H1 (cell line): ENCODE data around the gene CFB. TPM values are rescaled to one million over a fixed set of nuclear protein-coding genes. Genes with fewer than 3 reads are reported as not detected.

ENCODE experiments used
- CTCF ChIA-PET: fragments of 300-600 bp; sonication (Branson Sonifier 250); formaldehyde crosslinking; loops from one replicate; lab custom pipeline; 2021; ENCODE audit not compliant: partially characterized antibody; lab: Charles Lee
- POLR2A ChIA-PET: fragments of 300-600 bp; sonication (Branson Sonifier 250); formaldehyde crosslinking; loops from one replicate; lab custom pipeline; 2021; ENCODE audit warnings: inconsistent platforms; ENCODE audit not compliant: partially characterized antibody; lab: Charles Lee
- DNase-seq, 2 experiments: peaks; one replicate each; pipeline versions ENCODE4 v3.0.0 to v3.0.0-alpha.2; 2010 to 2022; ENCODE audit warnings: low spot score in 2 of 2, low read depth in 1 of 2, mixed read lengths in 1 of 2
- FAIRE-seq: peaks from 2 replicates; lab custom pipeline; 2011; peaks lifted over from hg19 to GRCh38; lab: Jason Lieb, UNC
- H2AFZ ChIP-seq: 2 replicates; pipeline ENCODE4 v1.8.1; 2012; ENCODE audit warnings: low read length, inconsistent platforms
- H2AK5ac ChIP-seq: 2 replicates; pipeline ENCODE4 v1.6.1; 2013; ENCODE audit warnings: low read depth, low read length
- H2BK120ac ChIP-seq: replicated peaks from 2 replicates; pipeline ENCODE3; 2013; ENCODE audit warnings: low read depth, low read length, inconsistent platforms
- H2BK12ac ChIP-seq: 2 replicates; pipeline ENCODE4 v1.6.1; 2013; ENCODE audit warnings: low read depth, low read length
- H2BK15ac ChIP-seq: 2 replicates; pipeline ENCODE4 v1.6.1; 2013; ENCODE audit warnings: low read length
- H2BK20ac ChIP-seq: 2 replicates; pipeline ENCODE4 v1.6.1; 2013; ENCODE audit warnings: low read length
- H2BK5ac ChIP-seq: 2 replicates; pipeline ENCODE4 v1.6.1; 2013; ENCODE audit warnings: low read depth, low read length
- H3K14ac ChIP-seq: 2 replicates; pipeline ENCODE4 v1.6.1; 2013; ENCODE audit warnings: inconsistent platforms; ENCODE audit not compliant: insufficient read length
- H3K18ac ChIP-seq: 2 replicates; pipeline ENCODE4 v1.6.1; 2013; ENCODE audit warnings: low read length; ENCODE audit errors: extremely low read depth
- H3K23ac ChIP-seq: 2 replicates; pipeline ENCODE4 v1.6.1; 2013; ENCODE audit warnings: inconsistent platforms; ENCODE audit not compliant: insufficient read length
- H3K23me2 ChIP-seq: 2 replicates; pipeline ENCODE4 v1.6.1; 2013; ENCODE audit warnings: low read depth, low read length
- H3K27ac ChIP-seq: 2 replicates; pipeline ENCODE4 v1.6.1; 2011; ENCODE audit warnings: low read depth, low read length, inconsistent platforms
- H3K27me3 ChIP-seq, 4 experiments: replicated peaks in 1 of 4; 1 replicate in 1 of 4; 2 replicates in 3 of 4; pipeline versions ENCODE4 v1.6.1 to v1.8.1; 2011 to 2013; ENCODE audit warnings: low read length in 3 of 4, mild to moderate bottlenecking in 3 of 4, inconsistent platforms in 2 of 4, mixed read lengths in 2 of 4, moderate library complexity in 1 of 4; ENCODE audit not compliant: control insufficient read depth in 3 of 4, insufficient read depth in 3 of 4; ENCODE audit errors: extremely low read depth in 1 of 4
- H3K36me3 ChIP-seq, 4 experiments: 2 replicates each; pipeline versions ENCODE4 v1.6.1 to v1.8.1; 2011 to 2013; ENCODE audit warnings: mild to moderate bottlenecking in 4 of 4, low read length in 3 of 4, moderate library complexity in 2 of 4, control low read depth in 1 of 4, inconsistent platforms in 1 of 4; ENCODE audit not compliant: insufficient read depth in 4 of 4, control insufficient read depth in 2 of 4
- H3K4ac ChIP-seq: replicated peaks from 2 replicates; pipeline ENCODE3; 2013; ENCODE audit warnings: low read length, low read depth, mixed read lengths, inconsistent platforms; ENCODE audit not compliant: insufficient read length
- H3K4me1 ChIP-seq, 4 experiments: replicated peaks in 1 of 4; 1 replicate in 1 of 4; 2 replicates in 3 of 4; pipeline versions ENCODE4 v1.6.1 to v1.8.1; 2011 to 2013; ENCODE audit warnings: low read length in 3 of 4, inconsistent platforms in 2 of 4, mixed read lengths in 1 of 4; ENCODE audit not compliant: insufficient read depth in 4 of 4, control insufficient read depth in 3 of 4
- H3K4me2 ChIP-seq, 2 experiments: 2 replicates each; pipeline versions ENCODE4 v1.6.1 to v1.8.1; 2011 to 2013; ENCODE audit warnings: low read depth in 2 of 2, low read length in 2 of 2, control low read depth in 1 of 2, inconsistent platforms in 1 of 2, mild to moderate bottlenecking in 1 of 2; ENCODE audit not compliant: insufficient read depth in 1 of 2
- H3K4me3 ChIP-seq, 4 experiments: fragments of 200-600, 300-600 bp in 1 of 4; sonication (generic), shearing (Covaris generic), sonication (Bioruptor Twin) in 1 of 4; 2 replicates each; pipeline versions ENCODE4 v1.5.1 to v1.8.1; 2011 to 2016; ENCODE audit warnings: low read length in 4 of 4, low read depth in 3 of 4, control low read depth in 2 of 4, inconsistent platforms in 2 of 4, mild to moderate bottlenecking in 2 of 4, mixed read lengths in 1 of 4, moderate library complexity in 1 of 4; ENCODE audit not compliant: insufficient read depth in 2 of 4; ENCODE audit errors: extremely low read depth in 1 of 4
- H3K56ac ChIP-seq: replicated peaks from 2 replicates; pipeline ENCODE3; 2013; ENCODE audit warnings: low read depth, mild to moderate bottlenecking, mixed read lengths, low read length, inconsistent platforms; ENCODE audit not compliant: insufficient read length
- H3K79me1 ChIP-seq: 2 replicates; pipeline ENCODE4 v1.6.1; 2013; ENCODE audit warnings: low read depth, low read length, control low read depth
- H3K79me2 ChIP-seq, 2 experiments: 2 replicates each; pipeline versions ENCODE4 v1.6.1 to v1.8.1; 2012 to 2013; ENCODE audit warnings: low read length in 2 of 2, mild to moderate bottlenecking in 2 of 2, inconsistent platforms in 1 of 2; ENCODE audit not compliant: insufficient read depth in 2 of 2, control insufficient read depth in 1 of 2
- H3K9ac ChIP-seq, 4 experiments: replicated peaks in 1 of 4; 1 replicate in 1 of 4; 2 replicates in 3 of 4; pipeline versions ENCODE4 v1.6.1 to v1.8.1; 2011 to 2013; ENCODE audit warnings: low read depth in 3 of 4, low read length in 3 of 4, control low read depth in 2 of 4, mild to moderate bottlenecking in 2 of 4, moderate library complexity in 2 of 4, inconsistent platforms in 1 of 4; ENCODE audit errors: extremely low read depth in 1 of 4
- H3K9me3 ChIP-seq, 2 experiments: 2 replicates each; pipeline versions ENCODE4 v1.6.1 to v1.8.1; 2012 to 2013; ENCODE audit warnings: mild to moderate bottlenecking in 2 of 2, moderate library complexity in 2 of 2, control low read depth in 1 of 2, inconsistent platforms in 1 of 2, low read depth in 1 of 2, low read length in 1 of 2, mixed read lengths in 1 of 2; ENCODE audit not compliant: insufficient read depth in 2 of 2
- H4K20me1 ChIP-seq, 2 experiments: replicated peaks in 1 of 2; 2 replicates each; pipeline versions ENCODE3 to v1.8.1; 2011 to 2013; ENCODE audit warnings: inconsistent platforms in 2 of 2, low read length in 2 of 2, mild to moderate bottlenecking in 1 of 2; ENCODE audit not compliant: insufficient read depth in 2 of 2, control insufficient read depth in 1 of 2
- H4K5ac ChIP-seq: 2 replicates; pipeline ENCODE4 v1.6.1; 2013; ENCODE audit warnings: low read length, low read depth, mixed read lengths, inconsistent platforms; ENCODE audit not compliant: insufficient read length
- H4K8ac ChIP-seq: 2 replicates; pipeline ENCODE4 v1.8.0; 2013; ENCODE audit warnings: mild to moderate bottlenecking, moderate library complexity, low read length, inconsistent platforms; ENCODE audit not compliant: insufficient read depth; ENCODE audit errors: extremely low read depth
- H4K91ac ChIP-seq: replicated peaks from 2 replicates; pipeline ENCODE3; 2013; ENCODE audit warnings: low read length, mixed read lengths, inconsistent platforms; ENCODE audit not compliant: insufficient read length
- ASH2L ChIP-seq: fragments of 200-600, 300-600 bp; sonication (generic); IDR thresholded peaks from one replicate; pipeline ENCODE4 v1.7.1; 2017; ENCODE audit warnings: low read length
- CREB1 ChIP-seq: IDR thresholded peaks from 2 replicates; pipeline ENCODE4 v1.6.1; 2012; ENCODE audit warnings: inconsistent platforms
- JUND ChIP-seq: IDR thresholded peaks from 2 replicates; pipeline ENCODE4 v1.6.1; 2011; ENCODE audit warnings: mild to moderate bottlenecking, improper control_type of control experiment, low read length
- KDM4A ChIP-seq: IDR thresholded peaks from one replicate; pipeline ENCODE4 v1.7.1; 2012; ENCODE audit warnings: low read depth, mild to moderate bottlenecking, moderate library complexity, low read length, inconsistent platforms; ENCODE audit not compliant: severe bottlenecking
- NRF1 ChIP-seq: IDR thresholded peaks from 2 replicates; pipeline ENCODE4 v1.6.1; 2011; ENCODE audit warnings: mild to moderate bottlenecking, low read depth, low read length, improper control_type of control experiment
- POLR2A ChIP-seq, 2 experiments: IDR thresholded peaks; 1 replicate in 1 of 2; 2 replicates in 1 of 2; pipeline ENCODE4 v1.6.1; 2011; ENCODE audit warnings: low read depth in 2 of 2, low read length in 2 of 2, mild to moderate bottlenecking in 2 of 2; ENCODE audit errors: control extremely low read depth in 1 of 2
- RXRA ChIP-seq: IDR thresholded peaks from 2 replicates; pipeline ENCODE4 v1.6.1; 2011; ENCODE audit warnings: low read depth, mild to moderate bottlenecking, low read length, moderate library complexity; ENCODE audit not compliant: insufficient read depth
- SP1 ChIP-seq: IDR thresholded peaks from 2 replicates; pipeline ENCODE4 v1.6.1; 2011; ENCODE audit warnings: low read depth, low read length
- TBP ChIP-seq: IDR thresholded peaks from 2 replicates; pipeline ENCODE4 v1.6.1; 2011; ENCODE audit warnings: low read depth, low read length, improper control_type of control experiment
- WGBS, 2 experiments: shearing (Covaris generic) in 1 of 2; methylation state at CpG; one replicate each; pipeline versions ENCODE4 v1.1.6 to v1.1.7; 2013 to 2015; ENCODE audit warnings: low lambda C conversion rate in 2 of 2, mixed read lengths in 2 of 2, inconsistent platforms in 1 of 2, low coverage in 1 of 2, missing lambda C conversion rate in 1 of 2; ENCODE audit not compliant: insufficient replicate concordance in 2 of 2, insufficient coverage in 1 of 2, insufficient read length in 1 of 2; ENCODE audit errors: extremely low coverage in 1 of 2, missing lambda C conversion rate in 1 of 2; 5-methylcytosine and 5-hydroxymethylcytosine counted together
- polyA plus RNA-seq, 7 experiments: library from polyadenylated mRNA; depleted of rRNA in 3 of 7; stranded (reverse) in 5 of 7; unstranded in 2 of 7; fragments of >200 nt in 5 of 7; fragments of 200-250 nt in 2 of 7; gene quantifications; 1 replicate in 5 of 7; 2 replicates in 1 of 7; 4 replicates in 1 of 7; pipeline versions ENCODE4 v1.2.1 to v1.2.3, GENCODE V29; 2011 to 2013; ENCODE audit warnings: missing spikeins in 2 of 7, mixed read lengths in 2 of 7
- total RNA-seq: library from RNA; stranded (reverse); fragmentation: NEBNext Ultra II Directional; extraction: Animal tissue kit (Norgen Biotek cat#: 25700); gene quantifications from 2 replicates; pipeline ENCODE4 v1.2.1, GENCODE V29; 2021
- TF ChIP-seq, protein P1 (sequence below): IDR thresholded peaks from 2 replicates; pipeline ENCODE4 v1.6.1; 2012; ENCODE audit warnings: low read length, inconsistent platforms

CFB gene
- total and polyA plus RNA-seq, 2 of the 8 experiments (the other 6 are each of a cell fraction or from before 2014, with no cell fraction given): 0.09 TPM; not detected in 1

DNA sequence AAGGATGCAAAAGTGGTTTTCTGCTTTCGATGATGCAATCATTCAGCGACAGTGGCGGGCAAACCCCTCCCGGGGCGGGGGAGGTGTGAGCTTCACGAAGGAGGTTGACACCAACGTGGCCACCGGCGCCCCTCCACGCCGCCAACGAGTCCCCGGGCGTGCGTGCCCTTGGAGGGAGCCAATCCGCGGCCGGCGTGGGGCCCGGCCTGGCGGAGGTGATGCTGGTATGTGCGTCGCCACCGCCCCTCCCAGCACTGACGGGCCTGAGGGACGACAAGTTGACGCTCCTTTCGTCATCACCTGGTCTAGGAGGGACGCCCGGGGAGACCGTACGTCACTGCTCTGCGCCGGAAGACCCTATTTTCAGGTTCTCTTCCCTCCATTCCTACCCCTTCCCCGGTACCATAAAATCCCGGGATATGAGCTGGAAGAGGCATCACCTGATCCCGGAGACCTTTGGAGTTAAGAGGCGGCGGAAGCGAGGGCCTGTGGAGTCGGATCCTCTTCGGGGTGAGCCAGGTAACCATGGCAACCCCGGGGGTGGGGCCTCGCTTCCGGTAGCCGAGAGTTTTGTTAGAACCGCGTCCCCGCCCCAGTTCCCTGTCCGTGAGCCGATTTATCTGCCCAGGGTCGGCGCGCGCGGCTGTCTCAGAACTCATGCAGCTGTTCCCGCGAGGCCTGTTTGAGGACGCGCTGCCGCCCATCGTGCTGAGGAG, 26.3 kb downstream of the CFB start, which contains the start of gene DXO:
DXO (minus strand) TSS at position 146 of the 716 bp plus-strand sequence. CDS start 463 bp downstream, outside the sequence.
- H3K27me3 ChIP-seq: no peaks in the 10 kb centered on the region; a peak in 1 of 7 replicates
- H3K4ac ChIP-seq: peak within 1 kb of the TSS; percentile 11
- H2BK12ac ChIP-seq: peak within 1 kb of the TSS; percentile 82
- H3K23me2 ChIP-seq: peaks cover 13% of the 10 kb centered on the region
- H2AK5ac ChIP-seq: peak within 1 kb of the TSS; percentile 68; the same call in 1 of the 2 replicates
- H3K4me3 ChIP-seq: peak within 1 kb of the TSS; percentile 68 to 94 (median 84)
- peak within 1 kb of the TSS; percentile 98 for H4K5ac ChIP-seq
- peak within 1 kb of the TSS; percentile 54 to 84 (median 79) for H3K9ac ChIP-seq
- no peak within 1 kb of the TSS for H4K91ac ChIP-seq
- DNase-seq: peak; percentile 80 to 98
- peak within 1 kb of the TSS; percentile 90 for H3K27ac ChIP-seq
- CTCF ChIA-PET: interaction anchor here (0.6 to 10.2 kb wide), 5 partner anchors 11 to 1194 kb away, joined by 3 to 84 read pairs (median 5); no protein-coding TSS in a partner anchor
- H2BK20ac ChIP-seq: no peak within 1 kb of the TSS
- no peak within 1 kb of the TSS for H2BK120ac ChIP-seq
- H4K8ac ChIP-seq: peak within 1 kb of the TSS; percentile 99
- peaks cover 0 to 5% of the 10 kb centered on the region in 2 experiments; a peak in 1 of 4 replicates for H3K9me3 ChIP-seq
- 2% methylated on average over 50 of the region's 62 CpGs; no CpG with 5 or more reads in 1 of the 2 experiments for WGBS, 2 experiments
- H3K79me2 ChIP-seq: peaks cover 0 to 11% of the 10 kb centered on the region in 2 experiments; a peak in 1 of 4 replicates
- no peak within 1 kb of the TSS for H3K14ac ChIP-seq
- H3K4me1 ChIP-seq: peaks cover 0 to 9% (median 5%) of the 10 kb centered on the region in 4 experiments; a peak in 5 of 7 replicates
- no peak within 1 kb of the TSS for H2BK15ac ChIP-seq
- H3K18ac ChIP-seq: peak within 1 kb of the TSS; percentile 24
- peaks cover 4% of the 10 kb centered on the region; the same call in 1 of the 2 replicates for H3K79me1 ChIP-seq
- POLR2A ChIA-PET: interaction anchor here (0.7 to 15.3 kb wide), 20 partner anchors 8 to 1000 kb away, joined by 3 to 279 read pairs (median 4); partner anchors contain the start of genes CFB, EHMT2, FKBPL and NELFE
- H3K23ac ChIP-seq: no peak within 1 kb of the TSS
- peak within 1 kb of the TSS; percentile 88 for H2BK5ac ChIP-seq
- FAIRE-seq: peak; percentile 32
- H3K4me2 ChIP-seq: peak within 1 kb of the TSS; percentile 91 to 100
- peak within 1 kb of the TSS; percentile 51 for H3K56ac ChIP-seq
- peaks cover 8 to 28% (median 20%) of the 10 kb centered on the region in 4 experiments; a peak in 7 of 8 replicates for H3K36me3 ChIP-seq
- peak within 1 kb of the TSS; percentile 57; the same call in 1 of the 2 replicates for H2AFZ ChIP-seq
- peaks cover 0 to under 1% of the 10 kb centered on the region in 2 experiments for H4K20me1 ChIP-seq
- TF ChIP-seq KDM4A (peak; percentile 99), RXRA (no peak), CREB1 (peak; percentile 96), JUND (no peak), ASH2L (peak; percentile 100), TBP (peak; percentile 57), NRF1 (no peak), SP1 (peak; percentile 6; the same call in 1 of the 2 replicates), POLR2A (IDR thresholded peaks at IDR 0.05; ENCODE audit: control extremely low read depth in 1 of 2, low read depth in 2 of 2, low read length in 2 of 2) (peak in 1 of 2 experiments; percentile 79; a peak in 2 of 3 replicates)
- TF ChIP-seq, protein P1, sequence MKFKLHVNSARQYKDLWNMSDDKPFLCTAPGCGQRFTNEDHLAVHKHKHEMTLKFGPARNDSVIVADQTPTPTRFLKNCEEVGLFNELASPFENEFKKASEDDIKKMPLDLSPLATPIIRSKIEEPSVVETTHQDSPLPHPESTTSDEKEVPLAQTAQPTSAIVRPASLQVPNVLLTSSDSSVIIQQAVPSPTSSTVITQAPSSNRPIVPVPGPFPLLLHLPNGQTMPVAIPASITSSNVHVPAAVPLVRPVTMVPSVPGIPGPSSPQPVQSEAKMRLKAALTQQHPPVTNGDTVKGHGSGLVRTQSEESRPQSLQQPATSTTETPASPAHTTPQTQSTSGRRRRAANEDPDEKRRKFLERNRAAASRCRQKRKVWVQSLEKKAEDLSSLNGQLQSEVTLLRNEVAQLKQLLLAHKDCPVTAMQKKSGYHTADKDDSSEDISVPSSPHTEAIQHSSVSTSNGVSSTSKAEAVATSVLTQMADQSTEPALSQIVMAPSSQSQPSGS: peak; percentile 61; the same call in 1 of the 2 replicates
